ENCODE data around the gene PTPRH. TPM values are rescaled to one million over a fixed set of nuclear protein-coding genes. Genes with fewer than 3 reads are reported as not detected.
A peak's percentile ranks its signal among the peaks of the same experiment; 100 is the strongest.

PTPRH gene
- total and polyA plus RNA-seq, 9 of the 15 experiments (the other 6 are each of a cell fraction or from before 2014, with no cell fraction given): 0.87 to 34.3 (median 22.7) TPM

GRCh38 chr19:55176076-55176475 lies 33.2 kb downstream of the PTPRH start (continued):
- no peak for TF ChIP-seq JUNB (CRISPR knock-in tag; conservative IDR thresholded peaks at IDR 0.05)
- TF ChIP-seq ZFP36 (IDR thresholded peaks at IDR 0.05; ENCODE audit: low read depth, low read length, partially characterized antibody): no peak
- TF ChIP-seq MXI1 (IDR thresholded peaks at IDR 0.05; ENCODE audit: low read depth, low read length): no peak
- no peak for TF ChIP-seq FUS (optimal IDR thresholded peaks at IDR 0.05; ENCODE audit: low read depth, low read length)
- no peak for TF ChIP-seq TAL1 (IDR thresholded peaks at IDR 0.05)
- TF ChIP-seq KLF16 (IDR thresholded peaks at IDR 0.05): no peak
- TF ChIP-seq PHF21A (IDR thresholded peaks at IDR 0.05; ENCODE audit: borderline replicate concordance, low read depth): no peak
- no peak for TF ChIP-seq MLX (CRISPR knock-in tag; conservative IDR thresholded peaks at IDR 0.05)
- no peak for TF ChIP-seq TSC22D4 (tag; IDR thresholded peaks at IDR 0.05)
- TF ChIP-seq MCM7 (IDR thresholded peaks at IDR 0.05): no peak
- TF ChIP-seq MEF2D (tag; conservative IDR thresholded peaks at IDR 0.05; ENCODE audit: low read depth): no peak
- TF ChIP-seq MECOM (CRISPR knock-in tag; IDR thresholded peaks at IDR 0.05): no peak
- TF ChIP-seq STAT6 (CRISPR knock-in tag; IDR thresholded peaks at IDR 0.05): no peak
- no peak for TF ChIP-seq ZBTB33 (CRISPR knock-in tag; IDR thresholded peaks at IDR 0.05)
- no peak for TF ChIP-seq ZNF717 (CRISPR knock-in tag; IDR thresholded peaks at IDR 0.05)
- no peak for TF ChIP-seq POLR2H (tag; IDR thresholded peaks at IDR 0.05; ENCODE audit: low read depth)
- TF ChIP-seq POLR2A (conservative IDR thresholded peaks at IDR 0.05): no peak
- TF ChIP-seq ZBTB12 (CRISPR knock-in tag; IDR thresholded peaks at IDR 0.05): no peak
- TF ChIP-seq RB1 (IDR thresholded peaks at IDR 0.05; ENCODE audit: low read depth): no peak
- TF ChIP-seq RCOR1 (IDR thresholded peaks at IDR 0.05; ENCODE audit: borderline replicate concordance in 1 of 2, low read depth in 2 of 2, low read length in 2 of 2): peak in 1 of 2 experiments; percentile 26; a peak in 1 of 4 replicates
- no peak for TF ChIP-seq HNRNPLL (IDR thresholded peaks at IDR 0.05; ENCODE audit: low read depth, low read length, poor library complexity, severe bottlenecking)
- TF ChIP-seq ATF7 (IDR thresholded peaks at IDR 0.05): 0 out of 2 replicates have a peak, but pooled peaks have one; percentile 17
- TF ChIP-seq IRF2 (CRISPR knock-in tag; IDR thresholded peaks at IDR 0.05): no peak
- TF ChIP-seq E2F5 (CRISPR knock-in tag; IDR thresholded peaks at IDR 0.05): no peak
- no peak for TF ChIP-seq ZNF217 (CRISPR knock-in tag; IDR thresholded peaks at IDR 0.05)

All from K562 (cell line).